22Rv1 (cell line): ENCODE results near the gene TMEM174.
A peak's percentile ranks its signal among the peaks of the same experiment; 100 is the strongest.

Experiments used
- ZFX ChIP-seq: fragments of 450-650 bp; IDR thresholded peaks from 2 replicates; pipeline ENCODE4 v1.6.1; 2017; ENCODE audit warnings: antibody characterized with exemption, borderline replicate concordance
- TF ChIP-seq, protein P1 (sequence below): fragments of 450-650 bp; IDR thresholded peaks from 2 replicates; pipeline ENCODE4 v1.5.1; 2017; ENCODE audit warnings: mild to moderate bottlenecking

DNA sequence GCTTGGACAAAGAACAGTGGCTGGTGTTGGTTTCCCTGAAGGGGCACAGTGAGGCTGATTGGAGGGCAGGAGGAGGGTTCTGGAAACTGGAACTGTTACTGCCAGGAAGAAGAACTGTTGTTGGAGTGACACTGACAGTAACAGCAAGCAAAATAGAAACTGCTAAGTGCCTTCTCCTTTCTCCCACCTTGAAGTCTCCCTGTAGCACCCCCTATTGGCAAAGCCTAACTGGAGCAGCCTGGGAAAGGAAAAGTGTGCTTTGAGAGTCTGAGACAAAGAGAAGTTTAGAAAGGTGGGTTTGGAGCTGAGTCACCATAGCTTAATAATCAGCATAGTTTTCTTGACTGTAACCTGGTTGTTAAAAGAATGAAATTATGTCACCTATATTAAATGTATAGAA lies 2.5 kb upstream of the TMEM174 start:
- TF ChIP-seq, protein P1, sequence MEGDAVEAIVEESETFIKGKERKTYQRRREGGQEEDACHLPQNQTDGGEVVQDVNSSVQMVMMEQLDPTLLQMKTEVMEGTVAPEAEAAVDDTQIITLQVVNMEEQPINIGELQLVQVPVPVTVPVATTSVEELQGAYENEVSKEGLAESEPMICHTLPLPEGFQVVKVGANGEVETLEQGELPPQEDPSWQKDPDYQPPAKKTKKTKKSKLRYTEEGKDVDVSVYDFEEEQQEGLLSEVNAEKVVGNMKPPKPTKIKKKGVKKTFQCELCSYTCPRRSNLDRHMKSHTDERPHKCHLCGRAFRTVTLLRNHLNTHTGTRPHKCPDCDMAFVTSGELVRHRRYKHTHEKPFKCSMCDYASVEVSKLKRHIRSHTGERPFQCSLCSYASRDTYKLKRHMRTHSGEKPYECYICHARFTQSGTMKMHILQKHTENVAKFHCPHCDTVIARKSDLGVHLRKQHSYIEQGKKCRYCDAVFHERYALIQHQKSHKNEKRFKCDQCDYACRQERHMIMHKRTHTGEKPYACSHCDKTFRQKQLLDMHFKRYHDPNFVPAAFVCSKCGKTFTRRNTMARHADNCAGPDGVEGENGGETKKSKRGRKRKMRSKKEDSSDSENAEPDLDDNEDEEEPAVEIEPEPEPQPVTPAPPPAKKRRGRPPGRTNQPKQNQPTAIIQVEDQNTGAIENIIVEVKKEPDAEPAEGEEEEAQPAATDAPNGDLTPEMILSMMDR = peak; percentile 62
- no peak for TF ChIP-seq ZFX
